WTC11 (cell line): ENCODE data around the gene CPNE4. TPM values are rescaled to one million over a fixed set of nuclear protein-coding genes. Genes with fewer than 3 reads are reported as not detected.

Experiments used
- ATAC-seq: fragments of 200-7000 bp; cut with Tn5 transposase; 2 replicates; pipeline ENCODE4 v1.10.0; 2021; ENCODE audit warnings: mild to moderate bottlenecking, moderate library complexity
- CTCF ChIA-PET: fragments of 300-600 bp; sonication (Branson Sonifier 250); formaldehyde crosslinking; loops from one replicate; lab custom pipeline; 2021; ENCODE audit warnings: antibody characterized with exemption; lab: Charles Lee
- POLR2A ChIA-PET: fragments of 350-600 bp; sonication (Branson Sonifier 250); formaldehyde crosslinking; loops from one replicate; lab custom pipeline; 2021; ENCODE audit warnings: antibody characterized with exemption; lab: Charles Lee
- DNase-seq: peaks from one replicate; pipeline ENCODE4 v3.0.0; 2021; ENCODE audit warnings: low spot score
- H3K27ac Mint-ChIP-seq: 2 replicates; pipeline ENCODE4 v1.8.0; 2021; ENCODE audit warnings: mixed read lengths
- H3K27me3 Mint-ChIP-seq: 2 replicates; pipeline ENCODE4 v1.8.0; 2021; ENCODE audit warnings: low read depth, mild to moderate bottlenecking, moderate library complexity, mixed read lengths
- H3K36me3 Mint-ChIP-seq: 2 replicates; pipeline ENCODE4 v1.8.0; 2021; ENCODE audit warnings: mixed read lengths
- H3K4me1 Mint-ChIP-seq: 2 replicates; pipeline ENCODE4 v1.8.0; 2022; ENCODE audit warnings: mixed read lengths
- H3K4me3 Mint-ChIP-seq: 2 replicates; pipeline ENCODE4 v1.8.0; 2021; ENCODE audit warnings: mild to moderate bottlenecking, moderate library complexity, mixed read lengths
- H3K9me3 Mint-ChIP-seq: 2 replicates; pipeline ENCODE4 v1.8.0; 2021; ENCODE audit warnings: mixed read lengths
- ATF6 ChIP-seq: sonication (generic); formaldehyde crosslinking; IDR thresholded peaks from 2 replicates; pipeline ENCODE4 v1.8.1; 2023; ENCODE audit warnings: mild to moderate bottlenecking, missing genetic modification reagents
- CREM ChIP-seq: sonication (generic); formaldehyde crosslinking; IDR thresholded peaks from 2 replicates; pipeline ENCODE4 v1.8.1; 2022; ENCODE audit warnings: mild to moderate bottlenecking, missing genetic modification reagents, moderate library complexity
- ELF4 ChIP-seq: sonication (generic); formaldehyde crosslinking; IDR thresholded peaks from 2 replicates; pipeline ENCODE4 v1.8.1; 2022; ENCODE audit warnings: low read depth, mild to moderate bottlenecking, moderate library complexity, missing genetic modification reagents
- EMX1 ChIP-seq: fragments of 250-450 bp; sonication (Bioruptor Pico); IDR thresholded peaks from 2 replicates; pipeline ENCODE4 v1.8.0; 2021; ENCODE audit warnings: mild to moderate bottlenecking
- ETV6 ChIP-seq: sonication (generic); formaldehyde crosslinking; IDR thresholded peaks from 2 replicates; pipeline ENCODE4 v1.8.1; 2022; ENCODE audit warnings: mild to moderate bottlenecking, missing genetic modification reagents
- JUN ChIP-seq: sonication (generic); formaldehyde crosslinking; IDR thresholded peaks from 2 replicates; pipeline ENCODE4 v1.8.0; 2023; ENCODE audit warnings: mild to moderate bottlenecking, missing genetic modification reagents
- KAT7 ChIP-seq: sonication (generic); formaldehyde crosslinking; IDR thresholded peaks from 2 replicates; pipeline ENCODE4 v1.8.1; 2023; ENCODE audit warnings: missing genetic modification reagents, mild to moderate bottlenecking, borderline replicate concordance
- NFATC4 ChIP-seq: fragments of 250-450 bp; sonication (Bioruptor Pico); IDR thresholded peaks from 2 replicates; pipeline ENCODE4 v1.9.0; 2021; ENCODE audit warnings: mild to moderate bottlenecking
- NFE2L1 ChIP-seq: sonication (generic); formaldehyde crosslinking; IDR thresholded peaks from 2 replicates; pipeline ENCODE4 v1.8.1; 2023; ENCODE audit warnings: missing genetic modification reagents
- NR2C2 ChIP-seq: sonication (generic); formaldehyde crosslinking; IDR thresholded peaks from 2 replicates; pipeline ENCODE4 v1.8.0; 2022; ENCODE audit warnings: mild to moderate bottlenecking, missing genetic modification reagents
- SMAD4 ChIP-seq: sonication (generic); formaldehyde crosslinking; IDR thresholded peaks from 2 replicates; pipeline ENCODE4 v1.8.0; 2022; ENCODE audit warnings: mild to moderate bottlenecking, missing genetic modification reagents
- STAT6 ChIP-seq: sonication (generic); formaldehyde crosslinking; conservative IDR thresholded peaks from 2 replicates; pipeline ENCODE4 v1.8.1; 2023; ENCODE audit warnings: mild to moderate bottlenecking, low read depth, missing genetic modification reagents, moderate library complexity
- TEAD4 ChIP-seq: sonication (generic); formaldehyde crosslinking; IDR thresholded peaks from 2 replicates; pipeline ENCODE4 v1.8.0; 2022; ENCODE audit warnings: mild to moderate bottlenecking, missing genetic modification reagents
- ZNF138 ChIP-seq: sonication (generic); formaldehyde crosslinking; conservative IDR thresholded peaks from 2 replicates; pipeline ENCODE4 v1.8.1; 2022; ENCODE audit warnings: mild to moderate bottlenecking, moderate library complexity, missing genetic modification reagents
- ZNF671 ChIP-seq: fragments of 250-450 bp; sonication (Bioruptor Pico); IDR thresholded peaks from 2 replicates; pipeline ENCODE4 v1.8.0; 2021; ENCODE audit warnings: mild to moderate bottlenecking
- total RNA-seq: library from RNA; stranded (reverse); gene quantifications from 3 replicates; pipeline ENCODE4 v1.2.3, GENCODE V29; 2021
- TF ChIP-seq, protein P1 (sequence below): sonication (generic); formaldehyde crosslinking; IDR thresholded peaks from 2 replicates; pipeline ENCODE4 v1.8.0; 2022; ENCODE audit warnings: mild to moderate bottlenecking, missing genetic modification reagents
- TF ChIP-seq, protein P2 (sequence below): fragments of 250-450 bp; sonication (Bioruptor Pico); IDR thresholded peaks from 2 replicates; pipeline ENCODE4 v1.9.0; 2021; ENCODE audit warnings: mild to moderate bottlenecking
- TF ChIP-seq, protein P3 (sequence below): fragments of 250-450 bp; sonication (Bioruptor Pico); IDR thresholded peaks from 2 replicates; pipeline ENCODE4 v1.9.0; 2021; ENCODE audit warnings: mild to moderate bottlenecking

Gene CPNE4
- total RNA-seq, 1 experiment from 2014 or later = 2.4 TPM

- TF ChIP-seq, protein P1, sequence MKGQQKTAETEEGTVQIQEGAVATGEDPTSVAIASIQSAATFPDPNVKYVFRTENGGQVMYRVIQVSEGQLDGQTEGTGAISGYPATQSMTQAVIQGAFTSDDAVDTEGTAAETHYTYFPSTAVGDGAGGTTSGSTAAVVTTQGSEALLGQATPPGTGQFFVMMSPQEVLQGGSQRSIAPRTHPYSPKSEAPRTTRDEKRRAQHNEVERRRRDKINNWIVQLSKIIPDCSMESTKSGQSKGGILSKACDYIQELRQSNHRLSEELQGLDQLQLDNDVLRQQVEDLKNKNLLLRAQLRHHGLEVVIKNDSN (CRISPR knock-in tag) = no peak
These were observed 413.8 kb downstream of the CPNE4 start (continued) for GRCh38 chr3:131620977-131621376.

DNA sequence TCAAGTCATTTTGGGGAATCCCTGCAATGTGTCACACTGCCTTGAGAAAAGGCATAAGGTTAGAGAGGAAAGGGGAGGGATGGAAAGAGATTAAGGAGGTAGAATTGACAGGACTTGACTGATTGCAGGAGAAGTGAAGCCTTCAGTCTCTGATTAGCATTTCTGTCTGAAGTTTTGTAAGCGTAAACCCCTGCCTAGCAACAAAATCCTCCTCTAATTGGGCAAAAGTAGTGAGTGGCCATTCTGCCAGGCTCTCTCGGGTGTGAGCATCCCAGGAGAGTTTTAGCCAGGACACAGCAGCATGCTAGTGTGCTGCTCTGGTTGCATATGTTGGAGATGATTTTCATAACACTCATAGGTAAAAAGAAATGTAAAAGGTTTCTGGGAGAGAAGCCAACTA is 415.0 kb downstream of the CPNE4 start:
- Mint-ChIP-seq H3K27me3 (no peaks in the 10 kb centered on the region), H3K27ac (no peak overlapping the region), H3K4me3 (no peak overlapping the region), H3K36me3 (no peaks in the 10 kb centered on the region), H3K4me1 (peaks cover 22% of the 10 kb centered on the region), H3K9me3 (no peaks in the 10 kb centered on the region)
- TF ChIP-seq ZNF671 (CRISPR knock-in tag) (no peak), ATF6 (CRISPR knock-in tag) (no peak), ETV6 (CRISPR knock-in tag) (no peak), NFE2L1 (CRISPR knock-in tag) (no peak), SMAD4 (no peak), TEAD4 (CRISPR knock-in tag) (no peak), ELF4 (no peak), KAT7 (no peak), NR2C2 (CRISPR knock-in tag) (no peak), ZNF138 (CRISPR knock-in tag) (no peak), NFATC4 (CRISPR knock-in tag) (no peak), EMX1 (CRISPR knock-in tag) (no peak), JUN (CRISPR knock-in tag) (no peak), STAT6 (CRISPR knock-in tag) (no peak), CREM (CRISPR knock-in tag) (no peak)
- TF ChIP-seq, protein P2, sequence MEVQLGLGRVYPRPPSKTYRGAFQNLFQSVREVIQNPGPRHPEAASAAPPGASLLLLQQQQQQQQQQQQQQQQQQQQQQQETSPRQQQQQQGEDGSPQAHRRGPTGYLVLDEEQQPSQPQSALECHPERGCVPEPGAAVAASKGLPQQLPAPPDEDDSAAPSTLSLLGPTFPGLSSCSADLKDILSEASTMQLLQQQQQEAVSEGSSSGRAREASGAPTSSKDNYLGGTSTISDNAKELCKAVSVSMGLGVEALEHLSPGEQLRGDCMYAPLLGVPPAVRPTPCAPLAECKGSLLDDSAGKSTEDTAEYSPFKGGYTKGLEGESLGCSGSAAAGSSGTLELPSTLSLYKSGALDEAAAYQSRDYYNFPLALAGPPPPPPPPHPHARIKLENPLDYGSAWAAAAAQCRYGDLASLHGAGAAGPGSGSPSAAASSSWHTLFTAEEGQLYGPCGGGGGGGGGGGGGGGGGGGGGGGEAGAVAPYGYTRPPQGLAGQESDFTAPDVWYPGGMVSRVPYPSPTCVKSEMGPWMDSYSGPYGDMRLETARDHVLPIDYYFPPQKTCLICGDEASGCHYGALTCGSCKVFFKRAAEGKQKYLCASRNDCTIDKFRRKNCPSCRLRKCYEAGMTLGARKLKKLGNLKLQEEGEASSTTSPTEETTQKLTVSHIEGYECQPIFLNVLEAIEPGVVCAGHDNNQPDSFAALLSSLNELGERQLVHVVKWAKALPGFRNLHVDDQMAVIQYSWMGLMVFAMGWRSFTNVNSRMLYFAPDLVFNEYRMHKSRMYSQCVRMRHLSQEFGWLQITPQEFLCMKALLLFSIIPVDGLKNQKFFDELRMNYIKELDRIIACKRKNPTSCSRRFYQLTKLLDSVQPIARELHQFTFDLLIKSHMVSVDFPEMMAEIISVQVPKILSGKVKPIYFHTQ (CRISPR knock-in tag) = no peak
- TF ChIP-seq, protein P3, sequence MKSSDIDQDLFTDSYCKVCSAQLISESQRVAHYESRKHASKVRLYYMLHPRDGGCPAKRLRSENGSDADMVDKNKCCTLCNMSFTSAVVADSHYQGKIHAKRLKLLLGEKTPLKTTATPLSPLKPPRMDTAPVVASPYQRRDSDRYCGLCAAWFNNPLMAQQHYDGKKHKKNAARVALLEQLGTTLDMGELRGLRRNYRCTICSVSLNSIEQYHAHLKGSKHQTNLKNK (CRISPR knock-in tag) = no peak
- no peak for DNase-seq
- CTCF ChIA-PET = no interaction called here
- POLR2A ChIA-PET = no interaction called here
- ATAC-seq = no peak
